ENCODE data around the gene CDH2.

Gene CDH2

DNA sequence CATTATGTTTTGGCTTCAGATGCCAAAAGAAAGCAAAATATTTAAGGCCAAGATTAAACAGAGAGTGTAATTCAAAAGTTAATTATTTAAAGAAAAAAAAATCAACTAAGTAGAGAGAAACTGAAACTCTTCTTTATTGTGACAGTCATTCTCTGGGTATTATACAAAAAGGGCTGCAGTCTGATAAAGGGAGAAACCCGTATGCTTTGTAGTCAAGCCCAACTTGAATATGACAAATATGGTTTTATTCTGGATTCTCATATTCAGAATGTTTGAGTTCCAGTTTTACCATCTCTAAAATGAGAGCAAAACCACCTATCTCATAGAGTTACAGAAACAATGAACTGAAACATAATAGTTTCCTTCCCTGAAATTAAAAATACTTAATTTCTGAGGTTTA lies 8.2 kb downstream of the CDH2 start:
- ATAC-seq (no peak), DNase-seq (no peak)

DNA sequence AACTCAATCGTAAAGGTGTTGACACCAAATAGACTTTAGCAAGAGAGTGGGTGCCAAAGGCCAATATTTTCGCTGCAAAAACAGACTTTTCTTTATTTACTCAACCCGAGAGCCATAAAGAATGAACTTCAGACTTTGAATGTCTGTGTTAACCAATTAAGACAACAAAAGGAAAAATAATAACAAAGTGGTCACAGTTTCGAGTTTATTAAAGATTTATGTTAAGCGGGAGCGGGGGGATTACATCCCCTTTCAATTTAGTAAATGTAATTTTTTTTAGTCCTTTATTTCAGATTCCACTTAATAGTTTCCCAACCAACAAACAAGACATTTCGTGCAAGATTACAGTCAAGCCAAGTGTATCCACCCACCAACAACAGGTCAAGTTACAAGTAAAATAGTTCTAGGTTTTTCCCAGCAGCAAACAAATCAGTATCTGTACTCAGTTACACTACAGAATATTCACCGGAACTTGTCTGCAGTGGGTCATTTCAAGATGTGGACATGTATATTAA lies 9.0 kb downstream of the CDH2 start:
- DNase-seq (no peak), ATAC-seq (no peak)

DNA sequence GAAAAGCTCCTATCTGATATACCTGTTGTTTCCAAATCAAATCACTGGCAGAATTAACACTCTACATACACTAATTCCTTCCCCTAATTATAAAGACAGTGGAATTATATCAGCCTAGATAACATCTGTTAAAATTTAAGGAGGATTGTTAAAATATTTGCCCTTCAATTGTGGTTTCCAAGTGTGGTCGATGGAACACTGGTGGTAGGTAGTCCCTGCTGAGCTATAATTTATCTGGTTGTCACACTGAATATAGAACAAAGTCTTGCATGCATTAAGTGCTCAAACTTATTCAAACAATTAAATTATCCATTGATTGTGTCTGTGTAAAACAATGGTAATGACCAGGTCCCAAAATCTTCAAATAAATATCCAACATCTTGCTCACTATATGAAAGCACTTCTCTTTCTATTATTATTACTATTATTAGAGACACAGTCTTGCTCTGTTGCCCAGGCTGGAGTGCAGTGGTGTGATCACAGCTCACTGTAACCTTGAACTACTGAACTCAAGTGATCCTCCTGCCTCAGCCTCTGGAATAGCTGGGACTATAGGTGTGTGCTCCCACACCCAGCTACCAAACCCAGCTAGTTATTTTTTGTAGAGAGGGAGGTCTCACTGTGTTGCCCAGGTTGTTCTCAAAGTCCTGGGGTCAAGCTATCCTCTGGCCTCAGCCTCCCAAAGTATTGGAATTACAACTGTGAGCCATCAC lies 12.0 kb downstream of the CDH2 start:
- ATAC-seq (no peak), DNase-seq (no peak)

DNA sequence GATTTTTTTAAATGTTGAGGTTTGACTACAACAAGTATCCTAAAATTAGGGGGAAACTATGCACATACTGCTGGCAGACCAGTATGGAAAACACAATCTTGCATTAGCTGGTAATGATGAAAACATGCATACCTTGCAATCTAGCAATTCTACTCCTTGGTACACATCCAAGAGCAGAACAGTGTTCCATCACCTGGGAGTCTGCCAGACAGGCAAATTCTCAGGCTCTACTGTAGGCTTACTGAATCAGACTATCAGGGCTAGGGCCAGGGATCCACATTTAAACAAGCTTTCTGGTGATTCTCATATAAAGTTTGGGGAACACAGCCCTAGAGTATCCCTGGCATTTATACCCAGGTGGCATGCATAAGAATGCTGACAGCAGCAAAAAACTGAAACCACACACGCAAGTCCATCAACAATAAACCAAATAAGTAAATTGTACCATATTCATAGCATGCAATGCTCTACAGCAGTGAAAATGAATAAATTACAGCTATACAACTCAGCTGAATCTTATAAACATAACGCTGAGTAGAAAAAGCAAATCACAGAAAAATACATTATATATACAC lies 13.6 kb downstream of the CDH2 start:
- no peak for DNase-seq
- no peak for ATAC-seq

DNA sequence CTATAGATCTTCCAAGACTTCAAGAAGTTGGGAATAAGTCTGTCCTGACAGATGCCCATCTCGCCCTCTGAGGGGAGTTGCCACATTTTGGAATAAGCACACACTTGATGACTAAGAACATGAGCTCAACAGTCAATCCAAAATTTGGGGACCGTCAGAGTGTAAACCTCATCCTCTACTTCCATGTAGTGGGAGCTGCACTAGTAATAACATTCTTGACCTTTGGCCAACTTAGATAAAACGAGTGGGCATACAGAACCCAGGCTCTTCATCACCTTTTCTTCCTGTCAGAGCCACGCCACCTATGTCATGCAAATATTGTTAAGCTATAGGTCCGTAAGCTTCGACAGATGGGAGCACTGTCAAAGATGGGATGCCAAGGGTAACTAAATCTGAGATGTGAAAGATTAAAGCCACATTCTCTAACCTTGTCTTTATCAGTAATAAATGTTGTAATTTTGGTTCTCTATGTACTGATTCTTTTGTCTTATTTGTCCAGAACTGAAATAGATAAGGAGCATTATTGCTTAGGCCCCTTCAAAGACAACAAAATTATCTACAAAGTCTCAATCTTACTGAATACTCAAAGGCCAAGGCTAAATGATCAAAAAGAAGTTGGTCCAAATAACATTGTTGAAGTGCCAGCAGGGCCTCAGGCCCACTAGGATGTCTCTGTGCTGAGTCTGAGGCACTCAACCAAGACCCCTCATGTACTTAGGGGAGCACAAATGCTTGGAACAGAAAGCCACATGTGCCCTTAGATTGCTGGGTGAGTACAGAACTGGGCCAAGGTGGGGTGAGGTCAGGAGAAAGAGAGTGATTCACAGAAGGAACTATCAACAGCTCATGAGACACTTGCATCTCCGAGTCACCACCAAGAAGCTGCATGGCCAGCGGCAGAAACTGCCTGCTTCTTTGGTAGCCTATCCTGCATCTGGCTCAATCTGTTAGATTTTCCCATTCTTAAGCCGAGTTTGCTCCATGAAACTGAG lies 15.0 kb downstream of the CDH2 start:
- DNase-seq (no peak), ATAC-seq (no peak)

DNA sequence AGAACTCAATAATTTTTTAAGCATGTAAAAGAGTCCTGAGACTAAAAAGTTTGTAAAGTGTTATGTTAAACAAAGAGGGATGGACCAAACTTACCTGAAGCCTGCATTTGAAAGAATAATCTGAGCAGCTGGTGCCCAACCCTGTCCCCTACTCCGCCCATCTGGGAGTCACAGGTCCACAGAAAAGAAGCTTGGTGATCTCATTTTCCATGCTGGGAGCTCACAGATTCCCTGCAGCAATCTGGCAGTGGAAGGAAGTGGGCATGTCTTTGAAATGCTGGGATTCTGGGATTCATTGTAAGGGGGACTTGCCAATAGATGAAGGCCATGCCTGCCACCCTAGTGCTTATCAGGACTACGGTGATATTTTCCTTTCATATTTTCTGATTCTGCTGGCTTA lies 17.9 kb downstream of the CDH2 start:
- DNase-seq (no peak), ATAC-seq (no peak)

DNA sequence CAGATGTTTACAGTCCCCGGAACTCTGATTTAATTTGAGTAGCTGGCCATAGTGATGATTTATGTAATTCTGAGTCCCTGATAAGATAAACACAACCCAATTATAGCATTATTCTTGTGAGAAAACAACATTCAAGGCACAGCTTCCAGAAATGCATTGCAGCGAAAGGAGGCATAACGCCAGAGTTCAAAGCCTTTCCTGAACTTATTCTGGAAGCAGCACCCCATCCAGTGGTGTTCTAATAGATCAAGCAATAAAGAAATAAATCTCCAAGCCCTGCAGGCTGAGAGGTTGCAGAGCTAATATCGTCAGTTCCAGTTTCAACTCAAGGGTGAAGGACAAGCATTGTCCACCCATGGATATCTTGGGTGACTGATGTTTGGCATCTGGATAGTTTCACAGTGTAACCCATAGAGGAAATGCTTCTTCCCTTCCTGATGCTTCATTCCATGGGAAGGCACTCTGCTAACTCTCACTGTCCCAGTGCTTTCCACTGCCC lies 18.8 kb downstream of the CDH2 start:
- ATAC-seq = no peak
- DNase-seq = no peak

DNA sequence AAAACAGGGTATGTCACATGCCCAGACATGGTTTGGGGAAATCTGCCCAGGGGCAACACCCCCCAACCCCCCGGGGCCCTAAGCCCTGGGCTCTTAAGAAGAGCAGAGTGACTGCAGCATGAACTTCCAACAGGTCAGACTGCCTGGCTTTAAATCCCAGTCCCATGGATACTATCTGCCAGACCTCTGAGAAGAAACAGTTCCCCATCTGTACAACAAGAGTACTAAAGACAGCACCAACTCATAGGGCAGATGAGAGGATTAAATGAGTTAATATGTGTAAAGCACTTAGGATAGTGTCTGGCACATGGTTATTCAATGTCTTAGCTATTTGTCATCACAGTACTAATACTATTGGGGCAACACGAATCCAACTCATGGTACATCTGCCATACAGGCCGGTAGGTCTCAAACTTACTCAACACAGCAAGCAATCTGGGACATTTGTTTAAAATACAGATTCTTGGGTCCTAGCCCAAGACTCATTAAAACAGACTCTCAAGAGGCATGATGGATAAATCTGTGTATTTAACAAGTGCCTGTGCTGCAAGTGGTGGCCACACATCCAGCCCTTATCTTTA lies 23.4 kb downstream of the CDH2 start:
- no peak for ATAC-seq
- DNase-seq = no peak

DNA sequence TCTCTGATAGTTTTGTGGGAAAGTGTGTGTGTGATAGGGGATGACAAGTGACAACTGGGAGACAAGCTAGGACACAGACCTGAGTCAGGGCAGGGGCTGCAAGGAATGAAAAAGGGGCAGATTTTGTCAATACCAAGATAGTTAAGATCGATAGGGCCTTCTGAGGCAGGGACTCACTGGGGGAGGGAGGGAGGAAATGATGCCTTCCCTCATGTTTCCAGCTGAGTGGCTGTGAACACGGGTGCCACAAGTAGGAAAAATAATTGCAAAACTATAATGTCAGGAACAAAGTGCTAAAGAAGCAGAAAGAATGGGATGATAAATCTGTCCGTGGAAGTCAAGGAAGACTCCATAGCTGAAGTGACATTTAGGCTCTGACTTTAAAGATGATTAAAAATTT lies 24.2 kb downstream of the CDH2 start:
- ATAC-seq (no peak), DNase-seq (no peak)

DNA sequence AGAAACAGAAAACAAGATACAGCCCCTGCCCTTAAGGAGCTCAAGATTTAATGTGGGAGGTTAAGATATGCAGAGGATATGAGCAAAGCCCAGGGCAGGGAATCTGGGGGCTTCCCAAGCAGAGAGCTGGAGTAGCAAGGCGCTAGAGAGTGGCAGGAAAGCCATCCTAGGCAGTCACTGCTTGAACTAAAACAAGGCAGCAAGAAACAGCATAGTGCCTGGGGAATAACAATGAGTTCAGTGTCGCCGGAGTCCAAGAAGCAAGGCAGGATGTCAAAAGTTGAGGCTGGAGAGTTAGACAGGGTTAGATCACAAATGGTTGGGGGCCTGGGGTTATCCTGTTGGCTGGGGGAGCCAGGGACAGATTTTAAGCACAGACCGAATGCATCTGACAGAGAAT lies 24.6 kb downstream of the CDH2 start:
- no peak for DNase-seq
- no peak for ATAC-seq

DNA sequence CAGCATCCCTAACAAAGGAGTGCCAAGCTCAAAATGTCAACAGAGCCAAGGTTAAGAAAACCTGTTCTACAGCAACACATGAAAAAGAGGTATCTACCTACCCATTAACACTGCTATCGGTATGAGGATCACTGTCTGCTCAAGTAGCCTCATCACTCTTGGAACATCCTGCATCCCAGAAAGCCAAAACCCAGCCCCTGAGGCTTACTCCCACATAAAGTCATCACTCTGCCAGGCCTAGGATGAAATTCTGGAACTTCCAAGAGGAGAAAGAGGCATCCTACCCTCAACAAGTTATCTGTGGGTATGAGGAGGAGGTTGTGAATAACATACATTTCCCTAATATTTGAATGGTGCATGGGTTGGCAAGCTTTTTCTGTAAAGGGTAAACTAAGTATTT lies 25.5 kb downstream of the CDH2 start:
- no peak for ATAC-seq
- DNase-seq = no peak

DNA sequence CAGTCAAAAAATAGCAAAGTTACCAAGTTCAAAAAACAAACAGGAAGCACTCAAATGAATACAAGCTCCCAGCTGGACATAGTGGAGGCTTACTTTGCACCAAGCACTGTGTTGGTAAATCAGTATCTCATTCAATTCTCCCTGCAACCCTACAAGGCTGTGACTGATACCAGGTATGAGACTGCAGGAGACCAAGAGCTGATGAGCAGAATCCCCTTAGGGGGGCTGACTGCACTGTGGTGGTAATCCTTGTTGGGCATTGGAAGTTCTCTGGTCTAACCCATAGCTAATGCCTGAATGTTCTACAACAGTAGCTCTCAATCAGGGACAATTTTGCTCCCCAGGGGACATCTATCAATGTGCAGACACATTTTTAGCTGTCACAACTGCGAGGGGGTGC lies 26.0 kb downstream of the CDH2 start:
- ATAC-seq = no peak
- DNase-seq = no peak

DNA sequence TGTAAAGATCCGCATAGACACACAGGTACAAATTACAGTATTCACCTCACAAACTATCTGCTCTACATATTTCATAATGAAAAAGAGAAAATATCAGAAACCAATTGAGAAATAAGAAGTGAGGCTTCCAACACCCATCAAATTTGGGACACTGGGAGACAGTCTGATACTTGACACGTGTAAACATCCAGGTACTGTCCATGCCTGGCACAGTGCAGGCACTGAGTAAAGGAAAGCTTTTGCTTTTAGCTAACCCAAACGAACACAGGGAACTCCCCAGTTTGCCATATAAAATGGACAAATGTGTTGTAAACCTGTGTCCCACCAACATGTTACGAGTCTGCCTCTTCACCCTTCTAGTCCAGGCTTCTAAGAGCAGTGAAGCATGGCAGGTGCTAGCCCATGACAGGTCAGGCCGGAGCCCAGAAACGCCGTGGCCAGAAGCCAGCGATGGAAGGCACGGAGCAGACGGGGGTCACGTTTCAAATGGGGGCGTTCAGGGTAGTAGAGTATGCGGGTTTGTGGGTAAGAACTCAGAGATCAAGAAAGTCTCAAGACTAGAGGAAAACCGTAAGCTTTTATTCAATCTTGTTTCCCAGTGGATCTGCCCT lies 27.0 kb downstream of the CDH2 start:
- no peak for ATAC-seq
- no peak for DNase-seq

DNA sequence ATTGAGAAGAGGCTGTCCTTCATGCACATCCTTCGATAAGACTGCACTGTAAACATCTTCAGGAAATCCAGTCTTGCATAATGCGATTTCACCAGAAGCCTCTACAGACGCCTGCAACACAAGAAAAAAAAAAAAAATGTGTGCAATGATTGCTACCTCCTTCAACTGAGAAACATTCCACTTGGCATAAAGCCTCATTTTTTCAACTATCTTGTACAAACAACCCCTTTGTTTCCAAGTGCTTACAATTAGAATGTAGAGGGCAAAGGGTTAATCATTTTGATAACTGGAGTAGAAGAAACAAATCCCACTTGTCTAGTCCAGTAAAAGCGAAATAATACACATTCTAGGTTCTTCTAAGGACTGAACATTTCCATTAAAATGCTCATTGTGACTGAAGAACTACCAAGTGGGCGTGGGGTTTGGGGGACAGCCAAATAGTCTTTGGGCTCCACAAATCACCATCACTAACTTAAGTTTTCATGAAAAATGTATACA lies 29.2 kb downstream of the CDH2 start:
- no peak for DNase-seq
- ATAC-seq = no peak

DNA sequence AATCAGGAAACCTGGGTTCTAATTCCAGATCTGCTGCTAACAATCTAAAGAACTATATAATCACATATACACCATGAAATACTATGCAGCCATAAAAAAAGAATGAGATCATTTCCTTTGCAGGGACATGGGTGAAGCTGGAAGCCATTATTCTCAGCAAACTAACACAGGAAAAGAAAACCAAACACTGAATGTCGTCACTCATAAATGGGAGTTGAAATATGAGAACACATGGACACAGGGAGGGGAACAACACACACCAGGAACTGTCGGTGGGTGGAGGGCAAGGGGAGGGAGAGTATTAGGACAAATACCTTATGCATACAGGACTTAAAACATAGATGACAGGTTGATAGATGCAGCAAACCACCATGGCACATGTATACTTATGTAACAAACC lies 33.2 kb downstream of the CDH2 start:
- ATAC-seq = no peak
- no peak for DNase-seq

DNA sequence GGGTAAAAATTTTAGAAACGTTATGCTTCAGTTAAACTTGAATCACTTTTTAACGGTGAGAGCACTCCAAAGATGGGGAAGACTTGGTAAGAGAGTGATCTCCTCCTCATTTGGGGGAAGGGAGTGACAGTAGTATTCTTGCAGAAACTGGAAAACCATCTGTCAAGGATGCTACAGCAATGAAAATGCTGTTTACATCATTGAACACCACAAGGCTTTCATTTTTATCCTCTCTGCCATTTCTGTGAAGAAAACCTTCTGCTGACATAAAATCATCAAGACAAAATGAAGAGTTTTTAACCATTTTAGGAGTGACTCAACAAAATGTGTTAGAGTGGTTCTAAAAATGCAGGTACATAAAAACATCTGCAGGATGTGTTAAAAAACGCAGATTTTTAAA lies 38.1 kb downstream of the CDH2 start:
- DNase-seq (no peak), ATAC-seq (no peak)

DNA sequence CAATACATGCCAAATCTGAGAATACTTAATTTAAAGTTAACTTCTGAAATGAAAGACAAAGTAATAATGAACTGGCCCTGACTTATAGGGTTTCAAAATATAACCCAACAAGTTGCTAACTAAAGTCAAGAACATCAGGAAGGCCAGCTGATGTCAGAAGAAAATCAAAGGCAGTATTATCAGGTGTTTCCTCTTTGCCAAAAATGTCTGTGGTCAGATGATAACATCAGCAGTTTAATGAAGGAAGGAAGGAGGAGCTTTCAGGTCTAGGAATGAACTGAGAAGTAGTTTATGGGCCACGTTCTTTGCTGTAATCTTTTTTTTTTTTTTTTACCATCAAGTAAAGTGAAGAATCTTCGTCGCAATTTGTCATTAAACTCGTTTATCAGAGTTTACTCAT lies 40.9 kb downstream of the CDH2 start:
- DNase-seq (no peak), ATAC-seq (no peak)

DNA sequence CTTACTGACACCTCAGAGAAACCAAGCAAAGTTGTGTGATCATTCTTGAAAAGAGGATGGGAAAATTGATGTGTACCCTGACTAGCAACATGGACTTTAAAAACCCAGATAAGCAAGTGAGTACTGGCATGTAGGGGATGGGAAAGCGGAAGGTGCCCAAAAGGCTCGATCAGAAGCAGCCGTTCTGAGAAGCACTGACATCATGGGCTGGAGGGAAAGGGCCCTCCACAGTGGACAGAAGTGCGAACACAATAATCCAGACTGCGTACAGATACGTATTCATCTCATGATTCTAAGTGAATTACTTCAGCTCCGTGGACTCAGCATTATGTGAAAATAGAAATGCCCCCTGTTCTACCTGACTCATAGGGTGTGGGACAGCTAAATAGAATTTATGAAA lies 42.2 kb downstream of the CDH2 start:
- DNase-seq (no peak), ATAC-seq (no peak)

DNA sequence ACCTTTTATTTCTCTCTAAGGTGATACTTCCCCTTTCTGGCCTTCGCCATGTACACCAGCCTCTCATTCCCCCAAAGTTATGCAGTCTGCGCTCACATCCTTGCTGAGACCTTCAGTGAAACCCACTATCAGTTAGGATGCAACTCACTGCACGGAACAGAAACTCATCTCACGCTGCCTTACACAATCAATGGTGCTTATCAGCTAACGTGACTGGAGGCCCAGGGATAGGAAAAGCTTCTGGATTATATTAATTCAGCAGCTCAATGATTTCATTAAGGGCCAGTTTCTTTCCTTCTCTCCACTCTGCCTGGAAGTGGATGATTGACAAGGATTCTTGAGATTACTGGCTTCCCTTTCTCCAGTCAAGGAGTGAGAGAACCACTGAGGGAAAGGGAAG lies 44.8 kb downstream of the CDH2 start:
- ATAC-seq (no peak), DNase-seq (no peak)

DNA sequence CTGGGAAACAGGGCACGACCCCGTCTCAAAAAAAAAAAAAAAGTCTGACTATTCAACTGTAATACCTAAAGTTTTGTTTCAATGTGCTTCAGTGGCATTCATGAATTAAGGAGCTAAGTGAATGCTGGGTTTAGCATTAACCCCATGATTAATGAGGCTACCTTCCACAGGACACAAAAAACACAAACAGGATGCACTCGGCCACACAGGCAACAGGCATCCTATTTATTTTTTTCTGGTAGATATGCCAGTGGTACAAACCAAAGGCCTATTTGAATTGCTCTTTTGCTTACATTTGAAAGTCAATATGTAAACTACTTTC lies 48.3 kb downstream of the CDH2 start:
- ATAC-seq (no peak), DNase-seq (no peak)

DNA sequence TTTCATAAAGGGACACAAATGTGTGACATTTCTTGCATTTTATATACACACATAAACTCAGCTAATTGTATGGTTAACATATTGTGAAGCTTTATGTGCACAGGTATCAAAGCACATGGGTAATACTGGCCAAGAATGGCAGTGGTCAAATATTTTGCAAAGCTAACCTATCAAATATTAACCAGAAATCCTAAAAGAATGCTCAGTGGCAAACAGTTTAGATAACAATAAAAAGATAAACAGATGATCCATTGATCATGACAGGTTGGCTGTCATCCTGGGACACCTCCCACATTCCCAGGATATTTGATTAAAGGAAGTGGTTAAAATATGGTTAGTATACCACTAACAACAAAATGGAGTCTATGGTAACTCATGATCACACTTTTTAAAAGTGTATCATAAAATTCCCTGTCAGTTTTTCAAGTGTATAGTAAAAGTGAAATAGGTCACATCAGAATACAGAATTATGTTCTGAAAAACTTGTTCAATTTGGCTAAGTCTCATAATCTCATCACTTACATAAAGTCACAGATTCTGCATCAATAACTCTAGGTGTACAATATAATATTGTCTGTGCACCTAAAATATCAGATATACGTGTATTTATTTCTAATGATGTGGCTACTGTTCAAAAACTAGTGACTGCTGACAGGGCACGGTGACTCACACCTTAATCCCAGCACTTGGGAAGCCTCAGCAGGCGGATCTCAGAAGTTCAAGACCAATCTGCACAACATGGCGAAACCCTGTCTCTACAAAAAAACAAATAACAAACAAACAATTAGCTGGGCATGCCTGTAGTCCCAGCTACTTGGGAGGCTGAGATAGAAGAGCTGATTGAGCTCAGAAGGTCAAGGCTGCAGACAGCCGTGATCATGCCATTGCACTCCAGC lies 48.9 kb downstream of the CDH2 start:
- no peak for ATAC-seq
- no peak for DNase-seq

Data from stimulated activated naive CD8-positive, alpha-beta T cell treated with anti-CD3 and anti-CD28 coated beads, Interleukin-15, Interleukin-2, amounts not matched to agents 100 U/mL and 50 U/mL, for 24 hours (primary cell).